GM12892 (cell line): ENCODE data around the gene PABPN1L.

Experiments used
- POLR2A ChIP-seq: IDR thresholded peaks from 2 replicates; pipeline ENCODE4 v1.6.1; 2011; ENCODE audit warnings: low read depth, low read length, control low read depth
- TAF1 ChIP-seq: IDR thresholded peaks from 2 replicates; pipeline ENCODE4 v1.6.1; 2011; ENCODE audit warnings: low read depth, mild to moderate bottlenecking, control low read depth, low read length, borderline replicate concordance

DNA sequence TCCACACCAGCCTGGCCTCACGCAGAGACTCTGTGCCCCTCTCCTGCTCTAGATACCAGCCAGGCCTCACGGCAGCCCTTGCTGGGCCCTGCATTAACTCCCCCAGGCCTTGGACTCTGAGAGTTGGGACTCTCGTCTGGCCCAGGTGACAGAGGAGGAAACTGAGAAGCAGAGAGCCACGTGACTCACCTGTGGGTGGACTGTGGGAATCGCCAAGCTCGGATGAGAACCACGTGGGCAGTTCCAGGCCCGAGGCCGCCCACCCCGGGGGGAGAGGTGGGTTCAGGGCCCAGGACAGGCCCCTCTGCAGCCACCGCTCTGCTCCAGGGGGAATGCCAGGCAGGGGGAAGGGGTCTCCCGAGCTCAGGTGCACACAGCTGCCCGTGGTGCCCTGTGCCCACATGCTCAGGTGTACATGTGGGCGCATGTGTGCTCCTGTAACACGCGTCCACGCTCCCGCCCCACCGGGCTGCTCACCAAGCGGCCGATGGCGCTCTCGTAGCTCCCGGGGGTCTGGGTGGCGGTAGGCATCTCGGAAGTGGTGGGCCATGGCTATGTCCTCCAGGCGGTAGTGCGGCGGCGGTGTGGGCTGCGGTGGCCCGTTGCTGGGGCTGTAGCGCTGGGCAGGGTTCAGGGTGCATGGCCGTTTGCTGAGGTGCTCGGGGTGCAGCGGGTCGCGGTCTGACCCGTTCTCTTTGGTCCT is 18.3 kb upstream of the PABPN1L start:
- no peak for TF ChIP-seq POLR2A
- no peak for TF ChIP-seq TAF1
